Stomach (tissue), 4 donors: ENCODE measurements around the gene PLEKHH1.

Experiments
- EP300 ChIP-seq: sonication (generic); formaldehyde crosslinking; IDR thresholded peaks from one replicate; pipeline ENCODE4 v1.6.1; 2017; ENCODE audit warnings: antibody characterized with exemption
- POLR2A ChIP-seq, 4 donors: fragments of 450-650 bp; IDR thresholded peaks; one replicate each; pipeline ENCODE4 v1.6.1; 2016; ENCODE audit warnings: antibody characterized with exemption in 4 of 4, control low read depth in 2 of 4, mild to moderate bottlenecking in 1 of 4, moderate library complexity in 1 of 4
- POLR2AphosphoS5 ChIP-seq, 3 donors: sonication (generic); formaldehyde crosslinking; IDR thresholded peaks; one replicate each; pipeline ENCODE4 v1.6.1; 2016; ENCODE audit warnings: antibody characterized with exemption in 3 of 3
- TF ChIP-seq, protein P1 (sequence below), 7 experiments: fragments of 450-650 bp in 4 of 7; fragments of 200-600 bp in 3 of 7; sonication (generic) in 3 of 7; IDR thresholded peaks; one replicate each; pipeline ENCODE4 v1.5.1; 2016 to 2019; ENCODE audit warnings: antibody characterized with exemption in 7 of 7, control low read depth in 2 of 7, mild to moderate bottlenecking in 1 of 7

DNA sequence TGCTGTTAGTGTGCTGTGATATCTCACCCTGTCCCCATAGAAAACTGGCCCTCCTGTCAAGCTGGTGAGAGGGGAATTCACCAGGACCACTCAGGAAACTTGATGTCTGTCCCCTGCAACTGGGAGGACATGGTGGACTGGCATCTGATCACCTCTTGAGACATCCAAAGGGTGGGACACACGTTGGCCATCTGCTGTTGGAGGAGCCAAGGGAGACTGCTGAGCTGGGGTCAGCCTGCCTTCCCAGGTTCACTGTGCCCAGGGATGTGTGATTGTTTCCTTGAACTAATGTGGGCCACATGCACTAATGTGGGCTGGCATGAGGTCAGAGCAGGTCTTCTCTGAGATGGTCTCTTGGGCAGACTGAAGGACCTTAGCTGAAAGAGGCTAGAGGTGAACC is 27.8 kb upstream of the PLEKHH1 start:
- TF ChIP-seq POLR2A (IDR thresholded peaks at IDR 0.05) (no peak), POLR2AphosphoS5 (IDR thresholded peaks at IDR 0.05) (no peak), EP300 (no peak)
- TF ChIP-seq, protein P1, sequence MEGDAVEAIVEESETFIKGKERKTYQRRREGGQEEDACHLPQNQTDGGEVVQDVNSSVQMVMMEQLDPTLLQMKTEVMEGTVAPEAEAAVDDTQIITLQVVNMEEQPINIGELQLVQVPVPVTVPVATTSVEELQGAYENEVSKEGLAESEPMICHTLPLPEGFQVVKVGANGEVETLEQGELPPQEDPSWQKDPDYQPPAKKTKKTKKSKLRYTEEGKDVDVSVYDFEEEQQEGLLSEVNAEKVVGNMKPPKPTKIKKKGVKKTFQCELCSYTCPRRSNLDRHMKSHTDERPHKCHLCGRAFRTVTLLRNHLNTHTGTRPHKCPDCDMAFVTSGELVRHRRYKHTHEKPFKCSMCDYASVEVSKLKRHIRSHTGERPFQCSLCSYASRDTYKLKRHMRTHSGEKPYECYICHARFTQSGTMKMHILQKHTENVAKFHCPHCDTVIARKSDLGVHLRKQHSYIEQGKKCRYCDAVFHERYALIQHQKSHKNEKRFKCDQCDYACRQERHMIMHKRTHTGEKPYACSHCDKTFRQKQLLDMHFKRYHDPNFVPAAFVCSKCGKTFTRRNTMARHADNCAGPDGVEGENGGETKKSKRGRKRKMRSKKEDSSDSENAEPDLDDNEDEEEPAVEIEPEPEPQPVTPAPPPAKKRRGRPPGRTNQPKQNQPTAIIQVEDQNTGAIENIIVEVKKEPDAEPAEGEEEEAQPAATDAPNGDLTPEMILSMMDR (IDR thresholded peaks at IDR 0.05) = no peak
